ENCODE results near the gene PDE9A.
"Not testable (repeated sequence)": the region's sequence is repeated elsewhere in the genome, so short reads cannot be mapped to it uniquely, and the experiment has no call there.

Gene PDE9A

GRCh38 chr21:42621819-42622177 is 31.6 kb upstream of the PDE9A start:
- TF ChIP-seq PAX5 (IDR thresholded peaks at IDR 0.05; ENCODE audit: insufficient read depth, low read length, severe bottlenecking) (no peak), POU2F2 (IDR thresholded peaks at IDR 0.05; ENCODE audit: low read depth, low read length) (no peak), TAF1 (IDR thresholded peaks at IDR 0.05; ENCODE audit: low read depth, low read length) (no peak), POLR2A (IDR thresholded peaks at IDR 0.05; ENCODE audit: low read depth, low read length) (no peak), SPI1 (IDR thresholded peaks at IDR 0.05; ENCODE audit: low read depth, low read length) (no peak), POLR2AphosphoS5 (IDR thresholded peaks at IDR 0.05; ENCODE audit: low read depth, low read length) (no peak)
- DNase-seq (ENCODE audit: insufficient read length, low spot score) (no peak), FAIRE-seq (no peak)

- FAIRE-seq (no peak), DNase-seq (ENCODE audit: insufficient read length, low spot score) (no peak)
- no peak for TF ChIP-seq SPI1 (IDR thresholded peaks at IDR 0.05; ENCODE audit: low read depth, low read length)
- TF ChIP-seq TAF1 (IDR thresholded peaks at IDR 0.05; ENCODE audit: low read depth, low read length) = no peak
- TF ChIP-seq POU2F2 (IDR thresholded peaks at IDR 0.05; ENCODE audit: low read depth, low read length) = no peak
- no peak for TF ChIP-seq POLR2AphosphoS5 (IDR thresholded peaks at IDR 0.05; ENCODE audit: low read depth, low read length)
- TF ChIP-seq POLR2A (IDR thresholded peaks at IDR 0.05; ENCODE audit: low read depth, low read length) = no peak
- no peak for TF ChIP-seq PAX5 (IDR thresholded peaks at IDR 0.05; ENCODE audit: insufficient read depth, low read length, severe bottlenecking)
These were observed 31.1 kb upstream of the PDE9A start for GRCh38 chr21:42622284-42622683.

GRCh38 chr21:42623694-42624093 is 29.7 kb upstream of the PDE9A start:
- TF ChIP-seq POU2F2 (IDR thresholded peaks at IDR 0.05; ENCODE audit: low read depth, low read length) = no peak
- TF ChIP-seq PAX5 (IDR thresholded peaks at IDR 0.05; ENCODE audit: insufficient read depth, low read length, severe bottlenecking) = no peak
- TF ChIP-seq POLR2AphosphoS5 (IDR thresholded peaks at IDR 0.05; ENCODE audit: low read depth, low read length) = no peak
- no peak for TF ChIP-seq POLR2A (IDR thresholded peaks at IDR 0.05; ENCODE audit: low read depth, low read length)
- no peak for TF ChIP-seq TAF1 (IDR thresholded peaks at IDR 0.05; ENCODE audit: low read depth, low read length)
- no peak for DNase-seq (ENCODE audit: insufficient read length, low spot score)
- FAIRE-seq = no peak

- TF ChIP-seq PAX5 (IDR thresholded peaks at IDR 0.05; ENCODE audit: insufficient read depth, low read length, severe bottlenecking) (no peak), POLR2A (IDR thresholded peaks at IDR 0.05; ENCODE audit: low read depth, low read length) (no peak), POU2F2 (IDR thresholded peaks at IDR 0.05; ENCODE audit: low read depth, low read length) (no peak), TAF1 (IDR thresholded peaks at IDR 0.05; ENCODE audit: low read depth, low read length) (no peak), POLR2AphosphoS5 (IDR thresholded peaks at IDR 0.05; ENCODE audit: low read depth, low read length) (no peak), SPI1 (IDR thresholded peaks at IDR 0.05; ENCODE audit: low read depth, low read length) (no peak)
- DNase-seq (ENCODE audit: insufficient read length, low spot score) = no peak
- FAIRE-seq = no peak
These were observed 29.2 kb upstream of the PDE9A start for GRCh38 chr21:42624095-42624790.

GRCh38 chr21:42624936-42625335 is 28.5 kb upstream of the PDE9A start:
- TF ChIP-seq POLR2AphosphoS5 (IDR thresholded peaks at IDR 0.05; ENCODE audit: low read depth, low read length) (no peak), POU2F2 (IDR thresholded peaks at IDR 0.05; ENCODE audit: low read depth, low read length) (no peak), POLR2A (IDR thresholded peaks at IDR 0.05; ENCODE audit: low read depth, low read length) (no peak), PAX5 (IDR thresholded peaks at IDR 0.05; ENCODE audit: insufficient read depth, low read length, severe bottlenecking) (no peak), TAF1 (IDR thresholded peaks at IDR 0.05; ENCODE audit: low read depth, low read length) (no peak), SPI1 (IDR thresholded peaks at IDR 0.05; ENCODE audit: low read depth, low read length) (no peak)
- DNase-seq (ENCODE audit: insufficient read length, low spot score) (no peak), FAIRE-seq (no peak)

GRCh38 chr21:42626171-42626570 is 27.2 kb upstream of the PDE9A start:
- DNase-seq (ENCODE audit: insufficient read length, low spot score) = no peak
- FAIRE-seq = no peak
- no peak for TF ChIP-seq PAX5 (IDR thresholded peaks at IDR 0.05; ENCODE audit: insufficient read depth, low read length, severe bottlenecking)
- no peak for TF ChIP-seq POU2F2 (IDR thresholded peaks at IDR 0.05; ENCODE audit: low read depth, low read length)
- TF ChIP-seq POLR2AphosphoS5 (IDR thresholded peaks at IDR 0.05; ENCODE audit: low read depth, low read length) = no peak
- TF ChIP-seq SPI1 (IDR thresholded peaks at IDR 0.05; ENCODE audit: low read depth, low read length) = no peak
- TF ChIP-seq POLR2A (IDR thresholded peaks at IDR 0.05; ENCODE audit: low read depth, low read length) = no peak
- TF ChIP-seq TAF1 (IDR thresholded peaks at IDR 0.05; ENCODE audit: low read depth, low read length) = no peak

GRCh38 chr21:42627527-42628289 is 25.7 kb upstream of the PDE9A start:
- FAIRE-seq = no peak
- no peak for DNase-seq (ENCODE audit: insufficient read length, low spot score)
- TF ChIP-seq POLR2A (IDR thresholded peaks at IDR 0.05; ENCODE audit: low read depth, low read length) (no peak), POLR2AphosphoS5 (IDR thresholded peaks at IDR 0.05; ENCODE audit: low read depth, low read length) (no peak), TAF1 (IDR thresholded peaks at IDR 0.05; ENCODE audit: low read depth, low read length) (no peak), POU2F2 (IDR thresholded peaks at IDR 0.05; ENCODE audit: low read depth, low read length) (no peak), PAX5 (IDR thresholded peaks at IDR 0.05; ENCODE audit: insufficient read depth, low read length, severe bottlenecking) (no peak), SPI1 (IDR thresholded peaks at IDR 0.05; ENCODE audit: low read depth, low read length) (no peak)

GRCh38 chr21:42628466-42629061 is 24.9 kb upstream of the PDE9A start:
- FAIRE-seq; DNase-seq (ENCODE audit: insufficient read length, low spot score): not testable (repeated sequence)

GRCh38 chr21:42629933-42630589 is 23.4 kb upstream of the PDE9A start:
- TF ChIP-seq POLR2AphosphoS5 (IDR thresholded peaks at IDR 0.05; ENCODE audit: low read depth, low read length) (no peak), SPI1 (IDR thresholded peaks at IDR 0.05; ENCODE audit: low read depth, low read length) (no peak), TAF1 (IDR thresholded peaks at IDR 0.05; ENCODE audit: low read depth, low read length) (no peak), POU2F2 (IDR thresholded peaks at IDR 0.05; ENCODE audit: low read depth, low read length) (no peak), POLR2A (IDR thresholded peaks at IDR 0.05; ENCODE audit: low read depth, low read length) (no peak), PAX5 (IDR thresholded peaks at IDR 0.05; ENCODE audit: insufficient read depth, low read length, severe bottlenecking) (no peak)
- DNase-seq (ENCODE audit: insufficient read length, low spot score) = no peak
- no peak for FAIRE-seq
